K562 (cell line): Measurements from ENCODE around the gene HHIPL1. TPM values are rescaled to one million over a fixed set of nuclear protein-coding genes. Genes with fewer than 3 reads are reported as not detected.

ENCODE experiments used
- ATAC-seq: fragments of 200-7000 bp; cut with Tn5 transposase; 3 replicates; pipeline ENCODE4 v1.9.1; 2020; ENCODE audit warnings: moderate library complexity
- BruUV-seq: library from RNA; stranded (reverse); fragments of 400-500 nt; replicated peaks from 2 replicates; lab custom pipeline; 2021; lab: Mats Ljungman, UMichigan
- CTCF ChIA-PET: fragments of 300-600 bp; formaldehyde crosslinking; extraction: SDS; loops from one replicate; lab custom pipeline; 2021; ENCODE audit warnings: low intra/inter-chr PET ratio; lab: Yijun Ruan, JAX
- POLR2A ChIA-PET: fragments of 300-600, 350-650 bp; sonication (Branson Sonifier 250); formaldehyde crosslinking; extraction: SDS; loops from one replicate; lab custom pipeline; 2021; ENCODE audit warnings: antibody characterized with exemption, inconsistent platforms; lab: Yijun Ruan, JAX
- DNase-seq, 4 experiments: peaks; one replicate each; pipeline versions ENCODE4 v3.0.0 to v3.0.0-alpha.2; 2011 to 2018; ENCODE audit warnings: low spot score in 3 of 4, mixed read lengths in 3 of 4; ENCODE audit errors: extremely low read depth in 1 of 4
- FAIRE-seq: peaks from 2 replicates; lab custom pipeline; 2011; peaks lifted over from hg19 to GRCh38; lab: Jason Lieb, UNC
- H2AFZ ChIP-seq: 2 replicates; pipeline ENCODE4 v1.6.0; 2011; ENCODE audit warnings: low read depth, low read length, control low read depth, inconsistent platforms
- H3K27ac ChIP-seq: fragments of 200-600 bp; 3 replicates; pipeline ENCODE4 v1.8.0; 2011; ENCODE audit warnings: low read depth, mild to moderate bottlenecking, control low read depth, inconsistent platforms, low read length, moderate library complexity, mixed read lengths; ENCODE audit errors: extremely low read depth
- H3K27me3 ChIP-seq, 2 experiments: fragments of 300-600 bp in 1 of 2; 2 replicates in 1 of 2; 3 replicates in 1 of 2; pipeline versions ENCODE4 v1.6.0 to v1.8.0; 2011; ENCODE audit warnings: inconsistent platforms in 2 of 2, low read length in 2 of 2, mild to moderate bottlenecking in 1 of 2, mixed read lengths in 1 of 2, moderate library complexity in 1 of 2; ENCODE audit not compliant: control insufficient read depth in 2 of 2, insufficient read depth in 2 of 2
- H3K36me3 ChIP-seq: fragments of 300-600 bp; 3 replicates; pipeline ENCODE4 v1.8.0; 2011; ENCODE audit warnings: mild to moderate bottlenecking, low read length, inconsistent platforms; ENCODE audit not compliant: control insufficient read depth, insufficient read depth
- H3K4me1 ChIP-seq, 2 experiments: fragments of 200-600 bp in 1 of 2; replicated peaks in 1 of 2; 2 replicates in 1 of 2; 3 replicates in 1 of 2; pipeline versions ENCODE4 v1.5.1 to v1.8.0; 2011; ENCODE audit warnings: inconsistent platforms in 2 of 2, low read length in 2 of 2, mild to moderate bottlenecking in 1 of 2, mixed read lengths in 1 of 2, moderate library complexity in 1 of 2; ENCODE audit not compliant: control insufficient read depth in 2 of 2, insufficient read depth in 2 of 2
- H3K4me2 ChIP-seq: 2 replicates; pipeline ENCODE4 v1.6.1; 2011; ENCODE audit warnings: low read length, control low read depth, inconsistent platforms, mixed read lengths; ENCODE audit not compliant: insufficient read depth
- H3K4me3 ChIP-seq: fragments of 200-600 bp; sonication (generic), shearing (Covaris generic); 2 replicates; pipeline ENCODE4 v1.5.1; 2016; ENCODE audit warnings: control low read depth, inconsistent platforms
- H3K79me2 ChIP-seq: fragments of 200-600 bp; 3 replicates; pipeline ENCODE4 v1.8.0; 2011; ENCODE audit warnings: low read length, inconsistent platforms; ENCODE audit not compliant: control insufficient read depth, insufficient read depth
- H3K9ac ChIP-seq, 2 experiments: 2 replicates each; pipeline versions ENCODE4 v1.6.0 to v1.6.1; 2011; ENCODE audit warnings: low read depth in 2 of 2, low read length in 2 of 2, control low read depth in 1 of 2, inconsistent platforms in 1 of 2, mild to moderate bottlenecking in 1 of 2, mixed read lengths in 1 of 2; ENCODE audit not compliant: insufficient read depth in 1 of 2
- H3K9me1 ChIP-seq: one replicate; pipeline ENCODE4 v1.6.0; 2011; ENCODE audit warnings: inconsistent platforms, mild to moderate bottlenecking, low read length, moderate library complexity; ENCODE audit not compliant: control insufficient read depth, insufficient read depth
- H3K9me3 ChIP-seq: replicated peaks from 2 replicates; pipeline ENCODE4 v1.5.1; 2011; ENCODE audit warnings: low read depth, low read length, inconsistent platforms; ENCODE audit not compliant: control insufficient read depth, insufficient read depth
- H4K20me1 ChIP-seq: replicated peaks from 2 replicates; pipeline ENCODE4 v1.6.1; 2011; ENCODE audit warnings: low read length, inconsistent platforms, mixed read lengths; ENCODE audit not compliant: control insufficient read depth, insufficient read depth
- KAT7 ChIP-seq: sonication (generic); formaldehyde crosslinking; IDR thresholded peaks from 2 replicates; pipeline ENCODE4 v1.8.0; 2022; ENCODE audit warnings: missing genetic modification reagents, mild to moderate bottlenecking, borderline replicate concordance
- ZBTB17 ChIP-seq: fragments of 450-650 bp; formaldehyde crosslinking; IDR thresholded peaks from 2 replicates; pipeline ENCODE4 v1.4.0; 2020; ENCODE audit warnings: mild to moderate bottlenecking
- WGBS: fragments of 100-300 bp; shearing (Covaris generic); methylation state at CpG from one replicate; pipeline ENCODE4 v1.1.6; 2016; ENCODE audit warnings: low coverage, mixed read lengths; ENCODE audit not compliant: insufficient coverage; ENCODE audit errors: missing lambda C conversion rate; 5-methylcytosine and 5-hydroxymethylcytosine counted together
- in situ Hi-C: fragments of 300-500 bp; cut with MboI; formaldehyde crosslinking; loops from 4 replicates; pipeline ENCODE4 v1.15.0; 2018; ENCODE audit warnings: inconsistent platforms, mixed read lengths
- intact Hi-C: fragments of 100-400 bp; cut with micrococcal nuclease; formaldehyde crosslinking; loops from 2 replicates; pipeline ENCODE4 v1.14.2; 2022
- polyA plus RNA-seq, 8 experiments: library from polyadenylated mRNA; depleted of rRNA in 4 of 8; stranded (reverse) in 5 of 8; unstranded in 3 of 8; fragments of >200 nt; fragmentation: Nextera tagmentation in 2 of 8; fragmentation: Illumina TruSeq in 1 of 8; extraction: Ambion mirVana in 2 of 8; extraction: Trizol in 1 of 8; gene quantifications; 2 replicates each; pipeline versions ENCODE4 v1.2.1 to v1.2.3, GENCODE V29; 2011 to 2014; ENCODE audit warnings: inconsistent platforms in 1 of 8, missing spikeins in 1 of 8
- total RNA-seq, 7 experiments: library from RNA; depleted of rRNA in 6 of 7; stranded (reverse); fragments of >200 nt in 6 of 7; fragmentation: Illumina TruSeq in 2 of 7; extraction: Trizol in 2 of 7; gene quantifications; 2 replicates each; pipeline versions ENCODE4 v1.2.1 to v1.2.3, GENCODE V29; 2011 to 2021; ENCODE audit warnings: low replicate concordance in 1 of 7
- TF ChIP-seq, protein P1 (sequence below): fragments of 250-450 bp; sonication (Bioruptor Pico); IDR thresholded peaks from 2 replicates; pipeline ENCODE4 v1.8.0; 2021; ENCODE audit warnings: mild to moderate bottlenecking, moderate library complexity

Gene HHIPL1
- total and polyA plus RNA-seq, 9 of the 15 experiments (the other 6 are each of a cell fraction or from before 2014, with no cell fraction given) = not detected

DNA sequence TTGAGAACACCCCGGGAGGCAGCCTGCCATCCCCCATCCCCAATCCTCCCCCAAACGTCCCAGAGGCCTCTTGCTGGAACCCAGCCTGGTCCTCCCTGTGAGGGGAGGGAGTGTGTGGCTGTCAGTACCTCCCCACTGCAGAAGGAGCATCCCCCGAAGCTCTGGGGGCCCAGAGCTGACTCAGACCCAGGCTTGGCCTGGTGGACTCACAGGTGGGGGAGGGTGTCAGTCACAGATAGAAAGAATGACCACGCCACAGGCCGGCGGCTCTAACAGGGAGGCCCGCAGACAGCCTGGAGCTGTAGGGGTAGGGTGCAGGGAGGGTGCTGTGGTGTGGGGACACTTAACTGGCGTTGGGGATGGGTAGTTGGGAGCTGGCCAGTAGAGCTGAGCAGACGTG lies 5.3 kb downstream of the HHIPL1 start:
- Histone ChIP-seq H3K4me3 (no peak overlapping the region), H3K79me2 (no peaks in the 10 kb centered on the region), H2AFZ (no peak overlapping the region), H3K27ac (no peak overlapping the region), H3K4me2 (no peak overlapping the region), H3K9me3 (no peaks in the 10 kb centered on the region), H3K27me3 (peaks cover 3 to 61% of the 10 kb centered on the region in 2 experiments; a peak in 4 of 5 replicates), H3K4me1 (peaks cover 0 to 8% of the 10 kb centered on the region in 2 experiments; a peak in 2 of 5 replicates), H4K20me1 (peaks cover 5% of the 10 kb centered on the region; the same call in 1 of the 2 replicates), H3K9ac (no peak overlapping the region), H3K9me1 (no peaks in the 10 kb centered on the region), H3K36me3 (no peaks in the 10 kb centered on the region)
- in situ Hi-C loops (no loop called here), intact Hi-C loops (no loop called here)
- TF ChIP-seq ZBTB17 (CRISPR knock-in tag) (no peak), KAT7 (no peak)
- TF ChIP-seq, protein P1, sequence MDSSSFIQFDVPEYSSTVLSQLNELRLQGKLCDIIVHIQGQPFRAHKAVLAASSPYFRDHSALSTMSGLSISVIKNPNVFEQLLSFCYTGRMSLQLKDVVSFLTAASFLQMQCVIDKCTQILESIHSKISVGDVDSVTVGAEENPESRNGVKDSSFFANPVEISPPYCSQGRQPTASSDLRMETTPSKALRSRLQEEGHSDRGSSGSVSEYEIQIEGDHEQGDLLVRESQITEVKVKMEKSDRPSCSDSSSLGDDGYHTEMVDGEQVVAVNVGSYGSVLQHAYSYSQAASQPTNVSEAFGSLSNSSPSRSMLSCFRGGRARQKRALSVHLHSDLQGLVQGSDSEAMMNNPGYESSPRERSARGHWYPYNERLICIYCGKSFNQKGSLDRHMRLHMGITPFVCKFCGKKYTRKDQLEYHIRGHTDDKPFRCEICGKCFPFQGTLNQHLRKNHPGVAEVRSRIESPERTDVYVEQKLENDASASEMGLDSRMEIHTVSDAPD = no peak
- no peak for ATAC-seq
- no peak for FAIRE-seq
- no peak for DNase-seq
- BruUV-seq = no TSS peak
- ChIA-PET CTCF (no interaction called here), POLR2A (no interaction called here)
- 2% methylated on average over 6 of the region's 9 CpGs for WGBS
